Stomach smooth muscle (tissue), 2 donors: ENCODE data around the gene NAA16.
"Not testable (repeated sequence)": the region's sequence is repeated elsewhere in the genome, so short reads cannot be mapped to it uniquely, and the experiment has no call there.

ENCODE experiments used
- H3K27ac ChIP-seq: one replicate; pipeline ENCODE4 v1.7.0; 2013; ENCODE audit warnings: mild to moderate bottlenecking, low read length, inconsistent platforms
- H3K27me3 ChIP-seq, 2 donors: one replicate each; pipeline ENCODE4 v1.7.0; 2013; ENCODE audit warnings: low read length in 2 of 2; ENCODE audit not compliant: insufficient read depth in 2 of 2, control insufficient read depth in 1 of 2
- H3K36me3 ChIP-seq, 2 donors: one replicate each; pipeline ENCODE4 v1.7.0; 2013; ENCODE audit warnings: low read length in 2 of 2; ENCODE audit not compliant: control insufficient read depth in 2 of 2, insufficient read depth in 2 of 2
- H3K4me1 ChIP-seq: one replicate; pipeline ENCODE4 v1.7.0; 2013; ENCODE audit warnings: low read length; ENCODE audit not compliant: control insufficient read depth, insufficient read depth
- H3K4me3 ChIP-seq, 2 donors: one replicate each; pipeline ENCODE4 v1.7.0; 2013; ENCODE audit warnings: low read length in 2 of 2
- H3K9ac ChIP-seq, 2 donors: one replicate each; pipeline ENCODE4 v1.7.0; 2013; ENCODE audit warnings: low read length in 2 of 2, mild to moderate bottlenecking in 1 of 2
- H3K9me3 ChIP-seq, 2 donors: one replicate each; pipeline ENCODE4 v1.7.0; 2013; ENCODE audit warnings: low read length in 2 of 2; ENCODE audit not compliant: control insufficient read depth in 2 of 2
- donor health status: healthy.
- donor health status: Pancreatic carcinoma.

Gene NAA16

GRCh38 chr13:41326661-41327060 is 15.6 kb downstream of the NAA16 start:
- H3K9ac ChIP-seq: no peak overlapping the region
- no peaks in the 10 kb centered on the region for H3K9me3 ChIP-seq
- no peaks in the 10 kb centered on the region for H3K27me3 ChIP-seq
- H3K4me3 ChIP-seq: no peak overlapping the region
- H3K4me1 ChIP-seq: no peaks in the 10 kb centered on the region
- peaks cover 7 to 13% of the 10 kb centered on the region in 2 donors for H3K36me3 ChIP-seq
- H3K27ac ChIP-seq: no peak overlapping the region

- Histone ChIP-seq H3K9me3 (no peaks in the 10 kb centered on the region), H3K36me3 (peaks cover 7 to 13% of the 10 kb centered on the region in 2 donors), H3K4me1 (no peaks in the 10 kb centered on the region), H3K27ac (no peak overlapping the region), H3K9ac (no peak overlapping the region), H3K27me3 (no peaks in the 10 kb centered on the region), H3K4me3 (no peak overlapping the region)
Observed at GRCh38 chr13:41327994-41328790, 17.1 kb downstream of the NAA16 start.

- H3K4me1 ChIP-seq: no peaks in the 10 kb centered on the region
- H3K9ac ChIP-seq: no peak overlapping the region
- peaks cover 0 to 10% of the 10 kb centered on the region in 2 donors for H3K36me3 ChIP-seq
- H3K9me3 ChIP-seq: no peaks in the 10 kb centered on the region
- H3K4me3 ChIP-seq: no peak overlapping the region
- H3K27ac ChIP-seq: no peak overlapping the region
- H3K27me3 ChIP-seq: no peaks in the 10 kb centered on the region
Observed at GRCh38 chr13:41332829-41333228, 21.8 kb downstream of the NAA16 start.

GRCh38 chr13:41334810-41335209 is 23.7 kb downstream of the NAA16 start:
- H3K4me1 ChIP-seq: no peaks in the 10 kb centered on the region
- no peak overlapping the region for H3K4me3 ChIP-seq
- peaks cover 2 to 6% of the 10 kb centered on the region in 2 donors for H3K36me3 ChIP-seq
- H3K27me3 ChIP-seq: no peaks in the 10 kb centered on the region
- H3K27ac ChIP-seq: no peak overlapping the region
- H3K9me3 ChIP-seq: no peaks in the 10 kb centered on the region
- H3K9ac ChIP-seq: no peak overlapping the region

GRCh38 chr13:41344358-41344757 is 33.3 kb downstream of the NAA16 start:
- H3K36me3 ChIP-seq: peaks cover 7 to 8% of the 10 kb centered on the region in 2 donors
- no peaks in the 10 kb centered on the region for H3K27me3 ChIP-seq
- no peak overlapping the region for H3K4me3 ChIP-seq
- no peaks in the 10 kb centered on the region for H3K9me3 ChIP-seq
- H3K4me1 ChIP-seq: no peaks in the 10 kb centered on the region
- H3K27ac ChIP-seq: no peak overlapping the region
- no peak overlapping the region for H3K9ac ChIP-seq

GRCh38 chr13:41345165-41345913 is 34.3 kb downstream of the NAA16 start:
- Histone ChIP-seq H3K27me3 (no peaks in the 10 kb centered on the region), H3K4me1 (no peaks in the 10 kb centered on the region), H3K27ac (no peak overlapping the region), H3K36me3 (peaks cover 7 to 8% of the 10 kb centered on the region in 2 donors), H3K4me3 (no peak overlapping the region), H3K9me3 (no peaks in the 10 kb centered on the region), H3K9ac (no peak overlapping the region)

- no peak overlapping the region for H3K9ac ChIP-seq
- H3K9me3 ChIP-seq: no peaks in the 10 kb centered on the region
- H3K27ac ChIP-seq: no peak overlapping the region
- peaks cover 7 to 8% of the 10 kb centered on the region in 2 donors for H3K36me3 ChIP-seq
- no peak overlapping the region for H3K4me3 ChIP-seq
- H3K4me1 ChIP-seq: no peaks in the 10 kb centered on the region
- H3K27me3 ChIP-seq: no peaks in the 10 kb centered on the region
Observed at GRCh38 chr13:41345914-41346589, 35.0 kb downstream of the NAA16 start.

- no peak overlapping the region for H3K27ac ChIP-seq
Observed at GRCh38 chr13:41352935-41353840, 42.1 kb downstream of the NAA16 start.

GRCh38 chr13:41354416-41354815 is 43.3 kb downstream of the NAA16 start:
- Histone ChIP-seq H3K4me1 (no peaks in the 10 kb centered on the region), H3K27me3 (no peaks in the 10 kb centered on the region), H3K9ac (no peak overlapping the region), H3K27ac (no peak overlapping the region), H3K36me3 (peaks cover 2 to 8% of the 10 kb centered on the region in 2 donors), H3K4me3 (no peak overlapping the region), H3K9me3 (no peaks in the 10 kb centered on the region)

More at GRCh38 chr13:41352935-41353840, 42.1 kb downstream of the NAA16 start:
- Histone ChIP-seq H3K27me3 (no peaks in the 10 kb centered on the region), H3K9ac (no peak overlapping the region), H3K4me1 (no peaks in the 10 kb centered on the region), H3K4me3 (no peak overlapping the region), H3K9me3 (no peaks in the 10 kb centered on the region), H3K36me3 (peaks cover 2 to 4% of the 10 kb centered on the region in 2 donors)

GRCh38 chr13:41356385-41356648 is 45.2 kb downstream of the NAA16 start:
- H3K4me1 ChIP-seq, H3K27ac ChIP-seq, H3K9ac ChIP-seq, H3K4me3 ChIP-seq, H3K27me3 ChIP-seq, H3K9me3 ChIP-seq: not testable (repeated sequence)
- peaks cover 2 to 12% of the 10 kb centered on the region in 2 donors for H3K36me3 ChIP-seq
